HEK293 (cell line): ENCODE measurements around the gene FASTK.

Experiments
- EGR2 ChIP-seq: fragments of 450-650 bp; formaldehyde crosslinking; IDR thresholded peaks from 2 replicates; pipeline ENCODE4 v1.5.1; 2016; ENCODE audit warnings: low read depth, missing biosample characterization, missing genetic modification characterization
- FEZF1 ChIP-seq: fragments of 450-650 bp; formaldehyde crosslinking; IDR thresholded peaks from 2 replicates; pipeline ENCODE4 v1.5.1; 2016; ENCODE audit warnings: missing biosample characterization, missing genetic modification characterization
- GLI2 ChIP-seq: fragments of 450-650 bp; formaldehyde crosslinking; IDR thresholded peaks from 2 replicates; pipeline ENCODE4; 2017; ENCODE audit warnings: missing biosample characterization, missing genetic modification characterization, low read depth, borderline replicate concordance
- GLI4 ChIP-seq: fragments of 450-650 bp; formaldehyde crosslinking; IDR thresholded peaks from 2 replicates; pipeline ENCODE4 v1.5.1; 2016; ENCODE audit warnings: missing biosample characterization, missing genetic modification characterization
- GLIS1 ChIP-seq: fragments of 450-650 bp; formaldehyde crosslinking; IDR thresholded peaks from 2 replicates; pipeline ENCODE4 v1.5.1; 2016; ENCODE audit warnings: missing biosample characterization, missing genetic modification characterization
- KLF8 ChIP-seq: fragments of 450-650 bp; formaldehyde crosslinking; IDR thresholded peaks from 2 replicates; pipeline ENCODE4 v1.5.1; 2016; ENCODE audit warnings: missing biosample characterization, missing genetic modification characterization
- MYNN ChIP-seq: fragments of 450-650 bp; formaldehyde crosslinking; IDR thresholded peaks from 2 replicates; pipeline ENCODE4 v1.5.1; 2016; ENCODE audit warnings: missing biosample characterization, missing genetic modification characterization, borderline replicate concordance
- OSR2 ChIP-seq: fragments of 450-650 bp; formaldehyde crosslinking; IDR thresholded peaks from 2 replicates; pipeline ENCODE4 v1.5.1; 2016; ENCODE audit warnings: missing biosample characterization, missing genetic modification characterization
- REPIN1 ChIP-seq: fragments of 450-650 bp; formaldehyde crosslinking; IDR thresholded peaks from 2 replicates; pipeline ENCODE4 v1.5.1; 2017; ENCODE audit warnings: missing biosample characterization, missing genetic modification characterization, low read depth
- SCRT2 ChIP-seq: fragments of 450-650 bp; formaldehyde crosslinking; IDR thresholded peaks from 2 replicates; pipeline ENCODE4 v1.5.1; 2016; ENCODE audit warnings: missing biosample characterization, missing genetic modification characterization
- ZNF175 ChIP-seq: fragments of 450-650 bp; formaldehyde crosslinking; IDR thresholded peaks from 2 replicates; pipeline ENCODE4 v1.5.1; 2016; ENCODE audit warnings: missing biosample characterization, missing genetic modification characterization
- ZNF221 ChIP-seq: fragments of 450-650 bp; formaldehyde crosslinking; IDR thresholded peaks from 2 replicates; pipeline ENCODE4 v1.5.1; 2017; ENCODE audit warnings: missing biosample characterization, missing genetic modification characterization, borderline replicate concordance
- ZNF248 ChIP-seq: fragments of 450-650 bp; formaldehyde crosslinking; IDR thresholded peaks from 2 replicates; pipeline ENCODE4 v1.5.1; 2017; ENCODE audit warnings: missing biosample characterization, missing genetic modification characterization
- ZNF394 ChIP-seq: fragments of 450-650 bp; formaldehyde crosslinking; IDR thresholded peaks from 2 replicates; pipeline ENCODE4 v1.5.1; 2016; ENCODE audit warnings: missing biosample characterization, missing genetic modification characterization, mild to moderate bottlenecking, moderate library complexity, borderline replicate concordance
- ZNF48 ChIP-seq: fragments of 450-650 bp; formaldehyde crosslinking; IDR thresholded peaks from 2 replicates; pipeline ENCODE4 v1.5.1; 2016; ENCODE audit warnings: missing biosample characterization, missing genetic modification characterization
- ZNF501 ChIP-seq: fragments of 450-650 bp; formaldehyde crosslinking; IDR thresholded peaks from 2 replicates; pipeline ENCODE4 v1.5.1; 2016; ENCODE audit warnings: missing biosample characterization, missing genetic modification characterization
- ZNF510 ChIP-seq: fragments of 450-650 bp; formaldehyde crosslinking; IDR thresholded peaks from 2 replicates; pipeline ENCODE4 v1.5.1; 2018; ENCODE audit warnings: mild to moderate bottlenecking, missing genetic modification characterization, missing biosample characterization; ENCODE audit not compliant: insufficient replicate concordance
- ZNF560 ChIP-seq: fragments of 450-650 bp; formaldehyde crosslinking; IDR thresholded peaks from 2 replicates; pipeline ENCODE4 v1.5.1; 2017; ENCODE audit warnings: missing biosample characterization, missing genetic modification characterization, borderline replicate concordance
- ZNF580 ChIP-seq: fragments of 450-650 bp; formaldehyde crosslinking; IDR thresholded peaks from 2 replicates; pipeline ENCODE4 v1.5.1; 2016; ENCODE audit warnings: missing biosample characterization, missing genetic modification characterization
- ZNF658 ChIP-seq: fragments of 450-650 bp; formaldehyde crosslinking; IDR thresholded peaks from 2 replicates; pipeline ENCODE4; 2016; ENCODE audit warnings: missing biosample characterization, missing genetic modification characterization
- ZNF670 ChIP-seq: fragments of 450-650 bp; formaldehyde crosslinking; IDR thresholded peaks from 2 replicates; pipeline ENCODE4 v1.5.1; 2016; ENCODE audit warnings: missing biosample characterization, missing genetic modification characterization, low read depth
- ZNF692 ChIP-seq: fragments of 450-650 bp; formaldehyde crosslinking; IDR thresholded peaks from 2 replicates; pipeline ENCODE4 v1.5.1; 2016; ENCODE audit warnings: missing biosample characterization, missing genetic modification characterization
- ZNF785 ChIP-seq: fragments of 450-650 bp; formaldehyde crosslinking; IDR thresholded peaks from 2 replicates; pipeline ENCODE4 v1.5.1; 2016; ENCODE audit warnings: missing biosample characterization, missing genetic modification characterization
- ZSCAN16 ChIP-seq: fragments of 450-650 bp; formaldehyde crosslinking; IDR thresholded peaks from 2 replicates; pipeline ENCODE4 v1.5.1; 2016; ENCODE audit warnings: missing biosample characterization, missing genetic modification characterization
- TF ChIP-seq, protein P1 (sequence below): fragments of 450-650 bp; formaldehyde crosslinking; IDR thresholded peaks from 2 replicates; pipeline ENCODE4 v1.5.1; 2016; ENCODE audit warnings: missing biosample characterization, missing genetic modification characterization, low read depth
- TF ChIP-seq, protein P2 (sequence below): fragments of 450-650 bp; formaldehyde crosslinking; IDR thresholded peaks from 2 replicates; pipeline ENCODE4 v1.5.1; 2016; ENCODE audit warnings: missing biosample characterization, missing genetic modification characterization

The FASTK gene

GRCh38 chr7:151123822-151124464 lies 43.3 kb upstream of the FASTK start (continued):
- TF ChIP-seq, protein P1, sequence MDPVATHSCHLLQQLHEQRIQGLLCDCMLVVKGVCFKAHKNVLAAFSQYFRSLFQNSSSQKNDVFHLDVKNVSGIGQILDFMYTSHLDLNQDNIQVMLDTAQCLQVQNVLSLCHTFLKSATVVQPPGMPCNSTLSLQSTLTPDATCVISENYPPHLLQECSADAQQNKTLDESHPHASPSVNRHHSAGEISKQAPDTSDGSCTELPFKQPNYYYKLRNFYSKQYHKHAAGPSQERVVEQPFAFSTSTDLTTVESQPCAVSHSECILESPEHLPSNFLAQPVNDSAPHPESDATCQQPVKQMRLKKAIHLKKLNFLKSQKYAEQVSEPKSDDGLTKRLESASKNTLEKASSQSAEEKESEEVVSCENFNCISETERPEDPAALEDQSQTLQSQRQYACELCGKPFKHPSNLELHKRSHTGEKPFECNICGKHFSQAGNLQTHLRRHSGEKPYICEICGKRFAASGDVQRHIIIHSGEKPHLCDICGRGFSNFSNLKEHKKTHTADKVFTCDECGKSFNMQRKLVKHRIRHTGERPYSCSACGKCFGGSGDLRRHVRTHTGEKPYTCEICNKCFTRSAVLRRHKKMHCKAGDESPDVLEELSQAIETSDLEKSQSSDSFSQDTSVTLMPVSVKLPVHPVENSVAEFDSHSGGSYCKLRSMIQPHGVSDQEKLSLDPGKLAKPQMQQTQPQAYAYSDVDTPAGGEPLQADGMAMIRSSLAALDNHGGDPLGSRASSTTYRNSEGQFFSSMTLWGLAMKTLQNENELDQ = no peak
- TF ChIP-seq GLI2 (no peak), ZNF670 (tag by site-specific recombination) (no peak), ZNF692 (0 out of 2 replicates have a peak, but pooled peaks have one; percentile 24), EGR2 (no peak), ZNF510 (tag by site-specific recombination) (no peak), ZNF48 (tag by site-specific recombination) (no peak), ZNF785 (tag by site-specific recombination) (no peak), ZNF175 (tag by site-specific recombination) (no peak), MYNN (tag by site-specific recombination) (no peak), ZSCAN16 (tag by site-specific recombination) (no peak), SCRT2 (tag by site-specific recombination) (no peak), FEZF1 (tag by site-specific recombination) (no peak), GLI4 (tag by site-specific recombination) (no peak), OSR2 (tag by site-specific recombination) (no peak), ZNF248 (tag by site-specific recombination) (no peak), ZNF394 (tag by site-specific recombination) (peak; percentile 41; the same call in 1 of the 2 replicates), ZNF580 (tag by site-specific recombination) (no peak), ZNF221 (tag by site-specific recombination) (no peak), REPIN1 (tag by site-specific recombination) (no peak), ZNF501 (tag by site-specific recombination) (peak; percentile 64; the same call in 1 of the 2 replicates), ZNF658 (tag by site-specific recombination) (no peak), KLF8 (peak; percentile 56), GLIS1 (tag by site-specific recombination) (peak; percentile 26; the same call in 1 of the 2 replicates), ZNF560 (tag by site-specific recombination) (no peak)
- TF ChIP-seq, protein P2, sequence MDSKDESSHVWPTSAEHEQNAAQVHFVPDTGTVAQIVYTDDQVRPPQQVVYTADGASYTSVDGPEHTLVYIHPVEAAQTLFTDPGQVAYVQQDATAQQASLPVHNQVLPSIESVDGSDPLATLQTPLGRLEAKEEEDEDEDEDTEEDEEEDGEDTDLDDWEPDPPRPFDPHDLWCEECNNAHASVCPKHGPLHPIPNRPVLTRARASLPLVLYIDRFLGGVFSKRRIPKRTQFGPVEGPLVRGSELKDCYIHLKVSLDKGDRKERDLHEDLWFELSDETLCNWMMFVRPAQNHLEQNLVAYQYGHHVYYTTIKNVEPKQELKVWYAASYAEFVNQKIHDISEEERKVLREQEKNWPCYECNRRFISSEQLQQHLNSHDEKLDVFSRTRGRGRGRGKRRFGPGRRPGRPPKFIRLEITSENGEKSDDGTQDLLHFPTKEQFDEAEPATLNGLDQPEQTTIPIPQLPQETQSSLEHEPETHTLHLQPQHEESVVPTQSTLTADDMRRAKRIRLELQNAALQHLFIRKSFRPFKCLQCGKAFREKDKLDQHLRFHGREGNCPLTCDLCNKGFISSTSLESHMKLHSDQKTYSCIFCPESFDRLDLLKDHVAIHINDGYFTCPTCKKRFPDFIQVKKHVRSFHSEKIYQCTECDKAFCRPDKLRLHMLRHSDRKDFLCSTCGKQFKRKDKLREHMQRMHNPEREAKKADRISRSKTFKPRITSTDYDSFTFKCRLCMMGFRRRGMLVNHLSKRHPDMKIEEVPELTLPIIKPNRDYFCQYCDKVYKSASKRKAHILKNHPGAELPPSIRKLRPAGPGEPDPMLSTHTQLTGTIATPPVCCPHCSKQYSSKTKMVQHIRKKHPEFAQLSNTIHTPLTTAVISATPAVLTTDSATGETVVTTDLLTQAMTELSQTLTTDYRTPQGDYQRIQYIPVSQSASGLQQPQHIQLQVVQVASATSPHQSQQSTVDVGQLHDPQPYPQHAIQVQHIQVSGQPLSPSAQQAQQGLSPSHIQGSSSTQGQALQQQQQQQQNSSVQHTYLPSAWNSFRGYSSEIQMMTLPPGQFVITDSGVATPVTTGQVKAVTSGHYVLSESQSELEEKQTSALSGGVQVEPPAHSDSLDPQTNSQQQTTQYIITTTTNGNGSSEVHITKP (tag by site-specific recombination) = 0 out of 2 replicates have a peak, but pooled peaks have one; percentile 21
